B cell (primary cell): ENCODE data around the gene PELI2. TPM values are rescaled to one million over a fixed set of nuclear protein-coding genes. Genes with fewer than 3 reads are reported as not detected.

ENCODE experiments used
- ATAC-seq: fragments of 200-7000 bp; cut with Tn5 transposase; one replicate; pipeline ENCODE4 v1.10.0; 2021; ENCODE audit warnings: low read depth, mild to moderate bottlenecking, moderate number of reproducible peaks, moderate library complexity
- CTCF ChIA-PET: fragments of 350-600 bp; sonication (Branson Sonifier 250); formaldehyde crosslinking; loops from one replicate; lab custom pipeline; 2021; ENCODE audit warnings: antibody characterized with exemption, inconsistent platforms; lab: Charles Lee
- POLR2A ChIA-PET: fragments of 350-600 bp; sonication (Branson Sonifier 250); formaldehyde crosslinking; loops from one replicate; lab custom pipeline; 2021; ENCODE audit warnings: antibody characterized with exemption; lab: Charles Lee
- DNase-seq: peaks from one replicate; pipeline ENCODE4 v3.0.0; 2013
- H2AFZ ChIP-seq: 2 replicates; pipeline ENCODE4 v1.6.1; 2012; ENCODE audit warnings: mild to moderate bottlenecking, low read depth, low read length; ENCODE audit not compliant: insufficient read depth, poor library complexity, severe bottlenecking
- H3K27ac ChIP-seq, 2 donors: 1 replicate in 1 of 2; 2 replicates in 1 of 2; pipeline ENCODE4 v1.5.1; 2012 to 2013; ENCODE audit warnings: low read length in 2 of 2, mild to moderate bottlenecking in 2 of 2, moderate library complexity in 1 of 2
- H3K27me3 ChIP-seq, 4 experiments: fragments of 200-600 bp in 1 of 4; sonication (generic) in 1 of 4; replicated peaks in 1 of 4; 1 replicate in 2 of 4; 2 replicates in 2 of 4; pipeline versions ENCODE4 v1.6.1 to v1.7.0; 2013 to 2016; ENCODE audit warnings: low read length in 3 of 4, mild to moderate bottlenecking in 2 of 4, mixed read lengths in 1 of 4, moderate library complexity in 1 of 4; ENCODE audit not compliant: insufficient read depth in 4 of 4, control insufficient read depth in 3 of 4; ENCODE audit errors: control extremely low read depth in 1 of 4
- H3K36me3 ChIP-seq, 2 experiments: replicated peaks in 1 of 2; 1 replicate in 1 of 2; 2 replicates in 1 of 2; pipeline versions ENCODE4 v1.6.1 to v1.7.1; 2013; ENCODE audit warnings: low read length in 1 of 2; ENCODE audit not compliant: insufficient read depth in 2 of 2, control insufficient read depth in 1 of 2; ENCODE audit errors: control extremely low read depth in 1 of 2, extremely low read depth in 1 of 2
- H3K4me1 ChIP-seq, 2 donors: fragments of 200-600 bp in 1 of 2; sonication (generic) in 1 of 2; 1 replicate in 1 of 2; 2 replicates in 1 of 2; pipeline versions ENCODE4 v1.5.1 to v1.6.1; 2013 to 2017; ENCODE audit warnings: low read length in 2 of 2; ENCODE audit not compliant: control insufficient read depth in 2 of 2, insufficient read depth in 2 of 2
- H3K4me2 ChIP-seq: replicated peaks from 2 replicates; pipeline ENCODE3; 2012; ENCODE audit warnings: mild to moderate bottlenecking, low read depth, low read length; ENCODE audit not compliant: poor library complexity, severe bottlenecking
- H3K4me3 ChIP-seq, 5 experiments: fragments of 200-600 bp in 1 of 5; sonication (generic) in 1 of 5; 1 replicate in 3 of 5; 2 replicates in 2 of 5; pipeline versions ENCODE4 v1.5.1 to v1.7.0; 2011 to 2016; ENCODE audit warnings: low read length in 4 of 5, mild to moderate bottlenecking in 4 of 5, low read depth in 2 of 5, control low read depth in 1 of 5, moderate library complexity in 1 of 5; ENCODE audit not compliant: insufficient read depth in 1 of 5; ENCODE audit errors: control extremely low read depth in 1 of 5, extremely low read depth in 1 of 5
- H3K79me2 ChIP-seq: fragments of 200-600 bp; sonication (generic); one replicate; pipeline ENCODE4 v1.6.0; 2016; ENCODE audit warnings: low read length; ENCODE audit not compliant: control insufficient read depth, insufficient read depth
- H3K9ac ChIP-seq: fragments of 200-600 bp; sonication (generic); 2 replicates; pipeline ENCODE4 v1.6.1; 2017; ENCODE audit warnings: mild to moderate bottlenecking, low read length, moderate library complexity
- H3K9me3 ChIP-seq, 3 donors: one replicate each; pipeline versions ENCODE4 v1.6.1 to v1.7.1; 2013; ENCODE audit warnings: low read length in 2 of 3; ENCODE audit not compliant: control insufficient read depth in 2 of 3, insufficient read depth in 1 of 3; ENCODE audit errors: control extremely low read depth in 1 of 3
- H4K20me1 ChIP-seq: 2 replicates; pipeline ENCODE4 v1.6.0; 2012; ENCODE audit warnings: mild to moderate bottlenecking, low read length; ENCODE audit not compliant: insufficient read depth, control insufficient read depth, poor library complexity, severe bottlenecking
- H3K27ac Mint-ChIP-seq: one replicate; pipeline ENCODE4 v1.8.0; 2021; ENCODE audit warnings: mixed read lengths
- H3K27me3 Mint-ChIP-seq: one replicate; pipeline ENCODE4 v1.8.0; 2021; ENCODE audit warnings: mixed read lengths
- H3K4me1 Mint-ChIP-seq: one replicate; pipeline ENCODE4 v1.8.0; 2021; ENCODE audit warnings: mixed read lengths
- H3K4me3 Mint-ChIP-seq: one replicate; pipeline ENCODE4 v1.8.0; 2021; ENCODE audit warnings: mixed read lengths
- H3K9me3 Mint-ChIP-seq: one replicate; pipeline ENCODE4 v1.8.0; 2022; ENCODE audit warnings: mixed read lengths; ENCODE audit not compliant: insufficient read depth
- EZH2 ChIP-seq: IDR thresholded peaks from 2 replicates; pipeline ENCODE4 v1.6.1; 2012; ENCODE audit warnings: borderline replicate concordance, low read depth, mild to moderate bottlenecking, moderate library complexity, low read length; ENCODE audit not compliant: insufficient read depth, poor library complexity, severe bottlenecking
- WGBS: methylation state at CpG from one replicate; pipeline ENCODE4 v1.1.5; 2013; ENCODE audit warnings: missing lambda C conversion rate; ENCODE audit not compliant: insufficient coverage; 5-methylcytosine and 5-hydroxymethylcytosine counted together
- intact Hi-C: fragments of 100-400 bp; cut with micrococcal nuclease; formaldehyde crosslinking; loops from one replicate; pipeline ENCODE4 v1.10.0; 2022
- polyA plus RNA-seq: library from polyadenylated mRNA; depleted of rRNA; stranded (reverse); fragments of >200 nt; gene quantifications from 2 replicates; pipeline ENCODE4 v1.2.3, GENCODE V29; 2012
- total RNA-seq, 2 donors: library from RNA; stranded (reverse); fragments of 120-200 nt in 1 of 2; gene quantifications; 1 replicate in 1 of 2; 2 replicates in 1 of 2; pipeline versions ENCODE4 v1.2.3 to v1.2.4, GENCODE V29; 2013 to 2022
- TF ChIP-seq, protein P1 (sequence below): fragments of 200-600 bp; IDR thresholded peaks from one replicate; pipeline ENCODE4 v1.8.0; 2022; ENCODE audit warnings: antibody characterized with exemption, mild to moderate bottlenecking

Gene PELI2
- total and polyA plus RNA-seq, 2 donors (not counting 1 experiment from before 2014, with no cell fraction given) = 5.7 to 13.4 TPM

DNA sequence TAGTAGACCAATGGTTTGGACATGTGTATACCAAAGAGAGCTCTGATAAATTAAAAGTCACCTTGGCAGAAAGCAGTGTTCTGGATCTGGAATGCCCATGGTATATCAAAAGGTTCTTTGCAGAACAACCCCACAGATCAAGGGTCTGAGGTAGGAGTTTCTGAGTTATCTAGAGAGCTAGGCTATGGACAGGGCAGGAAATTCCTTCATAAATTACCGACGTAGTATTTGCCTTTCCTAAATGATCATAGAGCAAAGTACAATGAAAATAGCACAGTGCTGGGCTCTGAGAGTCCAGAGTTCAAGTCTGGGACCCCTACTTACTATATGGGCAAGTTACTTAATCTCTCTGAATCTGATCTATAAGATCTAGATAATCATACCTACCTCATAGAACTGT lies 35.3 kb upstream of the PELI2 start:
- Histone ChIP-seq H3K27me3 (peaks cover 0 to 5% (median 1%) of the 10 kb centered on the region in 4 experiments), H3K4me2 (no peak overlapping the region), H4K20me1 (no peaks in the 10 kb centered on the region), H3K9ac (no peak overlapping the region), H3K4me3 (no peak overlapping the region), H3K36me3 (no peaks in the 10 kb centered on the region), H2AFZ (no peak overlapping the region), H3K27ac (no peak overlapping the region), H3K79me2 (no peaks in the 10 kb centered on the region), H3K9me3 (no peaks in the 10 kb centered on the region), H3K4me1 (no peaks in the 10 kb centered on the region)
- no peaks in the 10 kb centered on the region for H3K4me1 Mint-ChIP-seq
- no peak overlapping the region for H3K27ac Mint-ChIP-seq
- intact Hi-C loops = no loop called here
- H3K4me3 Mint-ChIP-seq = no peak overlapping the region
- ATAC-seq = no peak
- WGBS = no CpG with 5 or more reads among the region's 2 CpGs
- TF ChIP-seq, protein P1, sequence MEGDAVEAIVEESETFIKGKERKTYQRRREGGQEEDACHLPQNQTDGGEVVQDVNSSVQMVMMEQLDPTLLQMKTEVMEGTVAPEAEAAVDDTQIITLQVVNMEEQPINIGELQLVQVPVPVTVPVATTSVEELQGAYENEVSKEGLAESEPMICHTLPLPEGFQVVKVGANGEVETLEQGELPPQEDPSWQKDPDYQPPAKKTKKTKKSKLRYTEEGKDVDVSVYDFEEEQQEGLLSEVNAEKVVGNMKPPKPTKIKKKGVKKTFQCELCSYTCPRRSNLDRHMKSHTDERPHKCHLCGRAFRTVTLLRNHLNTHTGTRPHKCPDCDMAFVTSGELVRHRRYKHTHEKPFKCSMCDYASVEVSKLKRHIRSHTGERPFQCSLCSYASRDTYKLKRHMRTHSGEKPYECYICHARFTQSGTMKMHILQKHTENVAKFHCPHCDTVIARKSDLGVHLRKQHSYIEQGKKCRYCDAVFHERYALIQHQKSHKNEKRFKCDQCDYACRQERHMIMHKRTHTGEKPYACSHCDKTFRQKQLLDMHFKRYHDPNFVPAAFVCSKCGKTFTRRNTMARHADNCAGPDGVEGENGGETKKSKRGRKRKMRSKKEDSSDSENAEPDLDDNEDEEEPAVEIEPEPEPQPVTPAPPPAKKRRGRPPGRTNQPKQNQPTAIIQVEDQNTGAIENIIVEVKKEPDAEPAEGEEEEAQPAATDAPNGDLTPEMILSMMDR = no peak
- TF ChIP-seq EZH2 = no peak
- no peak for DNase-seq
- peaks cover 33% of the 10 kb centered on the region for H3K27me3 Mint-ChIP-seq
- H3K9me3 Mint-ChIP-seq = no peaks in the 10 kb centered on the region
- CTCF ChIA-PET = no interaction called here
- POLR2A ChIA-PET = interaction anchor here (0.7 kb wide), 1 partner anchor 114 kb away, joined by 11 read pairs; no protein-coding TSS in a partner anchor

DNA sequence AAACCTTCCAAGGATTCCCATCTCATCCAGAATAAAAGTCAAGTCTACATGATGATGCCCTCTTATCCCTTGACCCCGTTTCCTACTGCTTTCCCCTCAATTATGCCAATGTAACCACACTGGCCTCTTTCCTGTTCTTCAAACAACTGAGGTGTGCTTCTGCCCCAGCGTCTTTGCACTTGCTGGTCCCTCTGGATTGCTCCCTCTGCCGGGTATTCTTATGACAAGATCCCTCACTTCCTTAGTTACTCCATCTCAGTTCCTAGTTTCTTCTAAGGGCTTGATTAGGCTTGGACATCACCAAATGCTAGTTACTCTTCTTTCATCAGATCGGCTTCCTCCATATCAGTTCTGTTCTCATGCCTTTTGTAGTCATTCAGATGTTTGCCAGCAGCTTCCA lies 32.7 kb upstream of the PELI2 start:
- ATAC-seq = no peak
- CTCF ChIA-PET = no interaction called here

More for the DNA sequence above, 32.7 kb upstream of the PELI2 start:
- 82% methylated on average over 3 of the region's 4 CpGs for WGBS
- no peaks in the 10 kb centered on the region for H3K4me1 ChIP-seq
- no peak overlapping the region for H3K4me2 ChIP-seq
- DNase-seq = no peak
- Mint-ChIP-seq H3K27ac (no peak overlapping the region), H3K9me3 (no peaks in the 10 kb centered on the region), H3K4me3 (no peak overlapping the region), H3K4me1 (no peaks in the 10 kb centered on the region), H3K27me3 (peaks cover 24% of the 10 kb centered on the region)
- no peaks in the 10 kb centered on the region for H4K20me1 ChIP-seq
- intact Hi-C loops = no loop called here
- H3K9ac ChIP-seq = no peak overlapping the region
- no peak overlapping the region for H2AFZ ChIP-seq
- H3K79me2 ChIP-seq = no peaks in the 10 kb centered on the region
- H3K4me3 ChIP-seq = no peak overlapping the region
- H3K27me3 ChIP-seq = peaks cover 0 to 5% (median 1%) of the 10 kb centered on the region in 4 experiments
- no peaks in the 10 kb centered on the region for H3K9me3 ChIP-seq
- no peak for TF ChIP-seq EZH2
- TF ChIP-seq, protein P1 = no peak
- no peaks in the 10 kb centered on the region for H3K36me3 ChIP-seq
- POLR2A ChIA-PET = no interaction called here
- H3K27ac ChIP-seq = no peak overlapping the region
